GM12891 (cell line): ENCODE data around the gene PSME3IP1.
A peak's percentile ranks its signal among the peaks of the same experiment; 100 is the strongest.

Experiments
- PAX5 ChIP-seq: IDR thresholded peaks from 2 replicates; pipeline ENCODE4 v1.6.1; 2011; ENCODE audit warnings: low read length, moderate library complexity, mild to moderate bottlenecking; ENCODE audit not compliant: insufficient read depth, severe bottlenecking
- POLR2A ChIP-seq: IDR thresholded peaks from 2 replicates; pipeline ENCODE4 v1.6.1; 2011; ENCODE audit warnings: low read depth, low read length, control low read depth
- POLR2AphosphoS5 ChIP-seq: IDR thresholded peaks from 2 replicates; pipeline ENCODE4 v1.6.1; 2011; ENCODE audit warnings: low read depth, low read length, control low read depth
- POU2F2 ChIP-seq: IDR thresholded peaks from 2 replicates; pipeline ENCODE4 v1.6.1; 2011; ENCODE audit warnings: low read depth, mild to moderate bottlenecking, control low read depth, low read length, moderate library complexity
- SPI1 ChIP-seq: IDR thresholded peaks from 2 replicates; pipeline ENCODE4 v1.6.1; 2011; ENCODE audit warnings: low read depth, low read length, control low read depth
- TAF1 ChIP-seq: IDR thresholded peaks from 2 replicates; pipeline ENCODE4 v1.6.1; 2011; ENCODE audit warnings: low read depth, low read length, control low read depth

- TF ChIP-seq TAF1, result no peak
- no peak for TF ChIP-seq POLR2AphosphoS5
- TF ChIP-seq POLR2A, result no peak
- 0 out of 2 replicates have a peak, but pooled peaks have one; percentile 6 for TF ChIP-seq SPI1
- TF ChIP-seq POU2F2, result no peak
- TF ChIP-seq PAX5, result no peak
Observed at GRCh38 chr16:57147381-57148221, 38.2 kb downstream of the PSME3IP1 start.
